GM18508 (cell line): ENCODE results near the gene SLC6A12.

Experiments used
- ATAC-seq: cut with Tn5 transposase; IDR thresholded peaks from one replicate; pipeline ENCODE4 v1.9.1; 2021; ENCODE audit warnings: moderate number of reproducible peaks; ENCODE audit not compliant: insufficient read depth, unreplicated experiment

SLC6A12 gene

GRCh38 chr12:214003-214741, at the start of gene SLC6A12:
Gene SLC6A12 (minus strand): TSS chr12:214157. CDS start chr12:209986, 4,171 bp downstream.
- ATAC-seq: no peak

GRCh38 chr12:263574-263973, 49.6 kb upstream of the SLC6A12 start:
- no peak for ATAC-seq

GRCh38 chr12:262817-263216, 48.9 kb upstream of the SLC6A12 start, which contains the start of gene SLC6A13:
Gene SLC6A13 (minus strand): TSS chr12:262836. CDS start chr12:260052, 2,784 bp downstream.
- ATAC-seq: no peak

- ATAC-seq: no peak
Measured at GRCh38 chr12:262113-262512, 48.2 kb upstream of the SLC6A12 start.

GRCh38 chr12:257521-258321, 43.8 kb upstream of the SLC6A12 start:
- ATAC-seq: no peak

- ATAC-seq: no peak
Measured at GRCh38 chr12:256958-257357, 43.0 kb upstream of the SLC6A12 start.

- no peak for ATAC-seq
Measured at GRCh38 chr12:256225-256624, 42.3 kb upstream of the SLC6A12 start.

GRCh38 chr12:254912-255311, 41.0 kb upstream of the SLC6A12 start:
- ATAC-seq: no peak

GRCh38 chr12:254039-254438, 40.1 kb upstream of the SLC6A12 start:
- ATAC-seq: no peak

- no peak for ATAC-seq
Measured at GRCh38 chr12:253116-253831, 39.3 kb upstream of the SLC6A12 start.

- ATAC-seq: no peak
Measured at GRCh38 chr12:252636-253035, 38.7 kb upstream of the SLC6A12 start.

GRCh38 chr12:247271-247670, 33.3 kb upstream of the SLC6A12 start:
- ATAC-seq: no peak

- ATAC-seq: no peak
Measured at GRCh38 chr12:243381-243780, 29.4 kb upstream of the SLC6A12 start.

- ATAC-seq: no peak
Measured at GRCh38 chr12:242496-242895, 28.5 kb upstream of the SLC6A12 start.

GRCh38 chr12:241266-241665, 27.3 kb upstream of the SLC6A12 start:
- no peak for ATAC-seq

GRCh38 chr12:240566-240965, 26.6 kb upstream of the SLC6A12 start:
- no peak for ATAC-seq

GRCh38 chr12:238736-239398, 24.9 kb upstream of the SLC6A12 start:
- ATAC-seq: no peak

GRCh38 chr12:238116-238515, 24.2 kb upstream of the SLC6A12 start:
- no peak for ATAC-seq

- no peak for ATAC-seq
Measured at GRCh38 chr12:237026-237815, 23.3 kb upstream of the SLC6A12 start.

GRCh38 chr12:236445-236844, 22.5 kb upstream of the SLC6A12 start:
- no peak for ATAC-seq
